Measurements from ENCODE around the gene C1QTNF5. TPM values are rescaled to one million over a fixed set of nuclear protein-coding genes. Genes with fewer than 3 reads are reported as not detected.

The C1QTNF5 gene
- total RNA-seq, 1 experiment from 2014 or later = 5.9 TPM

GRCh38 chr11:119359365-119360214 lies 18.9 kb upstream of the C1QTNF5 start:
- no peak for DNase-seq (ENCODE audit: low read depth)

GRCh38 chr11:119357074-119357473 lies 16.4 kb upstream of the C1QTNF5 start:
- DNase-seq (ENCODE audit: low read depth) = no peak

DNA sequence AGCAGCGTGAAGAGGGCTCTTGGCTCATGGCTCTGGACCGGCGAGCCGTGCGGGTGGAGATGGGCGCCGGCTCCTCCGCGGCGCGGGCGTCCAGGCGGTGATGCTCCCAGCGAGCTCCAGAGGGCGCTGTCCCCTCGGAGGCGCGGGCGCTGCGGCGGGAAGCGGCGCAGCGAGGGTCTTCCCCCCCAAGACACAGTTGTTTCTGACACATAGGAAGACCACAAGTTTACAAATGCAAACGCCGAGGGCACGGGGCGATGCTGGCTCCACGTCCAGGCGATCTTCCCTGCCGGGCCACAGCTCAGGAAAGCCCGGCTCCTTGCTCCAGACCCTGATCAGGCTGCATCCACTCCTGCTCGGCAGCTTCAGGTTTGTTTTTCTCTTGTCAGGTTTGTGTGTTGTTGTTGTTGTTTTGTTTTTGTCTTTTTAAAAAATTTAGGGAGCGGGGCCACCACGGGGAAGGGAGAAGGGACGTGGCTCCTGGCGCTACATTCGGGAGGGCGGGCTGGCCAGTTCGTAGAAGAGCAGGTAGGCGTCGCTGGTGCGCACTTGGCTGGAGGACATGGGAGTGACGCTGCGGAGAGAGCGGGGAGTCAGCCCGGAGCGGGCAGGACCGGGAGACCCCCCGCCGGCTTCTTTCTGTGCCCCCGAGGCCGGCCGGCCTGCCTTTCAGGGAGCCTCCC lies 15.8 kb upstream of the C1QTNF5 start:
- DNase-seq (ENCODE audit: low read depth) = peak; percentile 62

GRCh38 chr11:119355091-119355843 lies 14.6 kb upstream of the C1QTNF5 start:
- DNase-seq (ENCODE audit: low read depth) = no peak

- DNase-seq (ENCODE audit: low read depth) = peak; percentile 52
These were observed 12.2 kb upstream of the C1QTNF5 start for GRCh38 chr11:119352857-119353260.

DNA sequence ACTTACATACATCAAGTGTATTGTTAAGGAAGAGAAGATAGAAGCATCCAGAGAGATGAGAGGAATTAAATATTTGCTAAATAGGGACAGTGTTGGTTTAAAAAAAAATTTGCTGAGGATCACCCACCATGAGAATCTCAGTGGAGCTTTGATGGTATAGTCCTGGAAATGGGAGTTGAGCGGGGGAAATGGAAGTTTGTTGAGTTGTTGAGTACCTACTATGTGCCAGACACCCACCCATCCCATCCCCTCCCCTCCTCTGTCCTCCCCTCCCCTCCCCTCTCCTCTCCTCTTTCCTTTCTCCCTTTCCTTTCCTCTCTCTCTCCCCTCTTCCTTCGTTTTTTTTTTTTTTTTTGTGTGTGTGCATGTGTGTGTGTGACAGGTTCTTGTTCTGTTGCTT lies 10.5 kb upstream of the C1QTNF5 start:
- no peak for DNase-seq (ENCODE audit: low read depth)

DNA sequence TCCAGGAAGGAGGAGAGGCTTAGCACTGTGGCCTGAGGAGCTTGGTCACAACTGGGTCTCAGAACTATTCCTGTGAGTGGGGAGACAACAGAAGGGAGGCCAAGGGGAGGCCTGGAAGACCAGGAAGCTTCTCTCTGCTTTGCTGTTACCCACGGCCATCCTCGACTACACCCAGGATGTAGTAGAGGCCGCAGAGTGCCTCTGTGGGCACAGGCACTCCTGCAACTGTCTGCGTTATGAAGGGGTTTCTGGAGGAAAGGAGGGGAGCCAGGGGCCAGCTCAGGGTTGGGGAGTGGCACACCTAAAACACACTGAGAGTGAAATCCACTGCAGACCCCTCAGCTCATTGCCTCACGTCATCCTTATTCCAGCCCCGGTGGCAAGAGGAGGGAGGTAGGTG lies 9.6 kb upstream of the C1QTNF5 start:
- no peak for DNase-seq (ENCODE audit: low read depth)

DNA sequence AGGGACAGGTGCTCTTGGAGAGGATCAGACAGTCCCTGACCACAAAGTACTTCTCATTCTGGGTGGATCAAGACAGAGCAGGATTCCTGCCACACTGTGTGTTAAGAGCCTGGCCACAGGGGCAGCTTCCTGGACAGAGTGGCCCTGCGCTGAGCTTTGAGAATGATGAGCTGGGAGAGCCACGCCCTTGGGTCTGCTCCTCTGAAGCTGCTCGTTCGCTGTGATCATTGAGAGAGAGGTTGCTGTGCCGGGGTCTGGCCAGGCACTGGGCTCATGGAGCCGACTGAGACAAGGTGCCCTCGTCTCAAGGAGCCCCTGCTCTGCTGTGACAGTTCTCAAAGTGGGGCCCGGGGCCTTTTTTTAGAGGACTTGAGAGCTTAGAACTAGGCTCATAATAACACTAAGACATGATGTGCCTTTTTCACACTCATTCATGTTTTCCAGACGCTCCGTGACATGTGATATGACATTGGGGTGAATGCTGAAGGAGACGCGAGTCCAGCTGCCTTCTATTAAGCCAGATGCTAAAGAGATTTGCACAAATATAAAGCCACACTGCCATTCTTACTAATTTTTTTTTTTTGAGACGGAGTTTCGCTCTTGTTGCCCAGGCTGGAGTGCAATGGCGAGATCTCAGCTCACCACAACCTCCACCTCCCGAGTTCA lies 7.4 kb upstream of the C1QTNF5 start:
- no peak for DNase-seq (ENCODE audit: low read depth)

GRCh38 chr11:119347242-119347641 lies 6.6 kb upstream of the C1QTNF5 start:
- no peak for DNase-seq (ENCODE audit: low read depth)

GRCh38 chr11:119346605-119347004 lies 5.9 kb upstream of the C1QTNF5 start, which contains the start of gene MFRP:
MFRP (minus strand) TSS chr11:119346705; CDS start chr11:119346513, 192 bp downstream.
- DNase-seq (ENCODE audit: low read depth) = no peak

DNA sequence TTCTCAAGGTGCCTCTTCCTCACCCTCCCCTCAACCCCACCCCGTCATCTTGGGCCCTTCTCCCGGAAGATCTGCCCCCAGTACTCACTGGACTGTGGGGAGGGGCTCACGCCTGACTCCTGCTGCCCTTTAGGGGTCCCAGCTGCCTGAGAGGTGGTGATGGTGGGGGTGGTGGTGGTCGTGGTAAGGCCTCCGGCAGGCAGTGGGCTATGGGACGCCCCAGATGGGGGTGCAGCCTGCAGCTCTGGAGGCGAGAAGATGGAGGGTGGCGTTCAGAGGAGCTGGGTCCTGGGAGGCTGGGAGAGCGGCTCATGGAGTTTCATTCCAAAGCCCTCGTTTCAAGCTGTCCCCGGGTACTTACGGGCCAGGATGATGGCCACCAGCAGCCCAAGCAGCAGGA lies 5.0 kb upstream of the C1QTNF5 start:
- DNase-seq (ENCODE audit: low read depth) = no peak

DNA sequence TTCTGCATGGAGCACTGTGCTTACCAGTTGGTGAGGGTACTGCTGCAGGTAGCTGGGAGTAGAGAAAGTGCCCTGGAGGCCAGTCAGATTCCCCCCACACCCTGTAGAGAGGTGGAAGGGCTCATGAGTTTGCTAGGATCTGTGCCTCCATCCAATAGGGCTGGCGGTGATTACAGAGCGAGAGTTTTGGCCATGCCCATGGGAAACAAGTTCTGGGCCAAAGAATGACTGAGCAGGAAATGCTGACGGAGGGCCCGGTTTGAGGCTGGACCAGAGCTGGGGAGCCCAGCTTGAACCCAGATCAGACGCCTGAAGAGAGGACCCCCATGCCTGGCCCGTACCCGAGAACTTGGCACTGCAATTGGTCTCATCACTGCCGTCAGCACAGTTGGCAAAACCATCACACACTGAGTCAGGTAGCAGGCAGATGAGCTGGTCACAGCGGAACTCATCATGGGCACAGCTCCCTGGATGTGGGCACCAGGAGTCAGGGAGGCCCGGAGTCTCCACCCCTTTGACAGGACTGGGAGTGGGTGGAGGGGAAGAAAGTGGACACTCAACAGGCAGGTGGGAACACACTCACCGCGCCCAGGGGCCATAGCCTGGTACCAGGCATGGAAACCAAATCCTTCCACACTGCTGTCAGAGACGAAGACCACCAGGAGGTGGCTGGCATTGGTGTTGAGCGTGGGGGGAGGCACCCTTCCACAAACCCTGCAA lies 3.8 kb upstream of the C1QTNF5 start:
- no peak for DNase-seq (ENCODE audit: low read depth)

DNA sequence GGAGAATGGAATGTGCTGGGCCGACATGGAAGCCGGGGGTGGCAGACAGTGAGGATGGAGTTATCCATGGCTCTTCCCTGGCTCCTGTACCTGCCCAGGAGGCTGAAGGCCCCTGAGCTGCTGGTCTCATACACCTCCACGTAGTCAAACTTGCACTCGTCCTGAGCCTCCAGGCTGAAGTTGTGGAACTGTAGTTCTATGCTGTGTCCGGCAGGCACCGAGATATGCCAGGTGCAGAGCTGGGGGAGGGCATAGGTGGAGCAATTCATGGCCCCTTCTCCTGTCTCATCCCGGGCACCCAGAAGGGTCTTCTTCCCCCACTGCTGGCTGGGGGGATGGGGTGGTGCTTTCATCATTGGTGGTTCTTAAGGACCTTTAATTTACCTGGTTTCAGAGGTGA lies 3.0 kb upstream of the C1QTNF5 start:
- DNase-seq (ENCODE audit: low read depth) = no peak

- DNase-seq (ENCODE audit: low read depth) = no peak
These were observed 1.9 kb upstream of the C1QTNF5 start for GRCh38 chr11:119342362-119343130.

DNA sequence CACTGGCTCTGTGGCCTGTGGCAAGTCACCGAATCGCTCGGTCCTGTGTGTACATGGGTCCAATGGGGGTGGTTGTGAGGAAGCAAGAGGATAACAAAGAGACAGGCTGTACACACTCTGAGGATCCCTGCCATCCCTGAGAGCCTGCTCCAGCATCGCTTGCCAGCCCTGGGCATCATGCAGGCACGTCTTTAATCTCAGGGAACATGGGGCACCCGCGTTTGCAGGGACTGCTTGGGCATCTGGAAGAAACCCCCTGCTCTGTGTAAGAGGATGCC lies 1.3 kb upstream of the C1QTNF5 start:
- DNase-seq (ENCODE audit: low read depth) = no peak

DNA sequence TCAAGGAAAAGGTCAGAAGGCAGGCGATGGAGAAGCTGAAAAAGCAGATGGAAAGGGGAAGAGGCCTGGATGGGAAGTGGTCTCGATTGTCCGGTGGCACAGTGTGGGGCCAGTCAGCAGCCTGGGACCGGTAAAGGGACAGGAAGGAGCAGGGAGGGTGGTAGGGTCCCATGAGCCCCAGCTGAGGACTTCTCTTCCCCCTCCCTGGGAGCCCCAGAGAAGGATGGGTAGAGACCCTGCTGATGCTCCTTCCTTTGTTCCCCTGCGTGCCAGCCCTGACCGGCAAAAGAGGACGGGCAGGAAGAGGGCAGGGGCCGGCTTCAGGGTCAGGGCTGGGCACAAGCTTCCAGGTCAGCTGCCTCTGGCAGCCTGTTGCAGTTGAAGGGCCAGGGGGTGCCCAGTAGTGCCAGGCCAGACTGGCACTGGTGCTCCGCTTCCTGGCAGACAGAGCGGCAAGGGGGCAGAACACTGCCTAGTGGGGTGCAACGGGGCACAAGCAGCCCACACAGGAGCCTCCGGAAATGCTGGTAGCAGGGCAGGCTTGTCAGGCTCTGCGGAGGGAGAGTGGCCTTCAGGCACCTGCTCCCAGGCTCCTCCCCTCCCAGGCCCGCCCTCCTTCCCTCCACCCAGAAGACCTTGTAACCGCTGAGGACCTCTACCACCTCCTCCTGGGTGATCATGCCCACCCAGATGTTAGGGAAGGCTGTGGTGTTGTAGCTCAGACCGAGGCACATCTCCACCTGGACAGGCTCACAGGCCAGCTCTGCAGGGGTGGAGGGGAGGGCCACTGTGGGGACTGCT lies 739 bp upstream of the C1QTNF5 start:
- DNase-seq (ENCODE audit: low read depth) = no peak

DNA sequence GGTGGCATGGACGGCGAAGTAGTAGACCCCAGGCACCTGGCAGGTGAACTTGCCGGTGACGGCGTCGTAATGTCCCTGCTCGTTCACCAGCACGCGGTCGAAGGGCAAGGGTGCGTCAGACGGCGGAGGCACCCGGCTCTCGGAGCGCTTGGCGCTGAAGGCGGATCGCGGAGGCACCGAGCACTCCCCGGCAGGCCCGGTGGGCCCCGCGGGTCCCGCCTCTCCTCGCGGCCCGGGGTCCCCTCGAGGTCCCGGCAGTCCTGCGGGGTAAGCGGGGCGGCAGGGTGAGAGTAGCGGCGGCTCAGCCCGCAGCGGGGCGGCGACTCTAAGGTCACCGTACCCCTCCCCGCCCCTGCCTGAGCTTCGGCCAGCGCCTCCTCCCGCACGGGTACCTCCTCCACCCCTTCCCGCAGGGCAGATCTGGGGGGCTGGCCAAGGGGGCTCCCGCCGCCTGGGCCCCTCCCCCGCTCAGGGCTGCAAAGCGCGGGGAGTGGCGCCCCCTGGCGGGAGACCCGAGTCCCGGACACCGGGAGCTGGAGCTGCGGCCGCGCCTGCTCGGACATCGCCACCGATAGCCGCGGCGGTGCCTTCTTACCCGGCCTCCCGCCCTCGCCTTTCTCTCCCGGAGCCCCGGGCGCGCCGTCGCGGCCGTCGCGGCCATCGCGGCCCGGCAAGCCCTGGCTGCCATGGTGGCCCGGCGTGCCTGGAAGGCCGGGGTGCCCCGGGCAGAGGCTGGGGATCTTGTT lies 921 bp downstream of the C1QTNF5 start:
- DNase-seq (ENCODE audit: low read depth) = peak; percentile 54

DNA sequence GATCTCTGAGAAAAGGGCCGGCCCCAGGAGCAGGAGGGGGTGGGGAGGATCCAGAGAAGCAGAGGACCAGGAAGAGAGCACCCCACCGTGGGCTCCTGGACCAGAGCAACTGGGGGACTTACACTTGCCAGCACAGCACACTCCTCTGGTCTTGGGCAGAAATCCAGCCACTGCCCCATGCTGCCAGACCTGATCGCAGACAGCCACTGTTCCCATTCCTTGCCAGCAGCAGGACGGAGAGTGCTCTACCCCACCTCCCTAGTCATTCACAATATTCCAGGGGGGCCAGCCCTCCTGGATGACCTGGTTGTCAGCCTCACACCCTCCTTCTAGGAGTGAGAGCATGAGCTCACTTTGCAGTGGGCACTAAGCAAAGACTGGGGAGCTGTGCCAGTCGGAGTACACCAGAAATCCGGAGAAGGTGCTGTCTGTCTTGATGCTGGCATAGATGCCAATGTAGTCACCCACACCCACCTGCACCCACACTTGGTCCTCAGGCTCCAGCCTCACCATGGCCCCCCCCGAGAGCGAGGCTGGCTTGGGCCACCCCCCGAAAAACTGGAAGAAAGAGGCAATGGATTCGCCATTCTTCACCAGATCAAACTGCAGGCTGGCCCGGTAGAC lies 1.6 kb downstream of the C1QTNF5 start:
- no peak for DNase-seq (ENCODE audit: low read depth)

All from M059J (cell line).